ENCODE measurements around the gene APC. TPM values are rescaled to one million over a fixed set of nuclear protein-coding genes. Genes with fewer than 3 reads are reported as not detected.

Gene APC
- total and polyA plus RNA-seq, 2 donors (not counting 1 experiment from before 2014, with no cell fraction given) = 8.1 to 55.8 TPM

- peak overlapping the region; percentile 72 for H3K27ac Mint-ChIP-seq
- H3K4me1 ChIP-seq (ENCODE audit: control insufficient read depth in 2 of 2, insufficient read depth in 2 of 2, low read length in 2 of 2) = peaks cover 22 to 23% of the 10 kb centered on the region in 2 donors
- H3K4me1 Mint-ChIP-seq = peaks cover 39% of the 10 kb centered on the region
- peaks cover 13 to 26% of the 10 kb centered on the region in 2 experiments for H3K36me3 ChIP-seq (replicated peaks in 1 of 2; ENCODE audit: control extremely low read depth in 1 of 2, control insufficient read depth in 1 of 2, extremely low read depth in 1 of 2, insufficient read depth in 2 of 2, low read length in 1 of 2)
- CTCF ChIA-PET = interaction anchor here (1.0 kb wide), 1 partner anchor 52 kb away, joined by 3 read pairs; no protein-coding TSS in a partner anchor
- H3K27me3 Mint-ChIP-seq = no peaks in the 10 kb centered on the region
- no peak overlapping the region for H2AFZ ChIP-seq (ENCODE audit: insufficient read depth, low read depth, low read length, poor library complexity, severe bottlenecking)
- peak overlapping the region; percentile 68 for H3K4me3 Mint-ChIP-seq
- H3K27me3 ChIP-seq (replicated peaks in 1 of 4; ENCODE audit: control extremely low read depth in 1 of 4, control insufficient read depth in 3 of 4, insufficient read depth in 4 of 4, low read length in 3 of 4) = no peaks in the 10 kb centered on the region
- DNase-seq (peak; percentile 41), ATAC-seq (ENCODE audit: low read depth) (peak; percentile 88)
- no CpG with 5 or more reads among the region's 2 CpGs for WGBS (ENCODE audit: insufficient coverage)
- peaks cover 4% of the 10 kb centered on the region for H3K79me2 ChIP-seq (ENCODE audit: control insufficient read depth, insufficient read depth, low read length)
- POLR2A ChIA-PET = interaction anchor here (0.8 kb wide), 1 partner anchor 635 kb away, joined by 3 read pairs; no protein-coding TSS in a partner anchor
- no peaks in the 10 kb centered on the region for H3K9me3 ChIP-seq (ENCODE audit: control extremely low read depth in 1 of 3, control insufficient read depth in 2 of 3, insufficient read depth in 1 of 3, low read length in 2 of 3)
- no peaks in the 10 kb centered on the region for H4K20me1 ChIP-seq (ENCODE audit: control insufficient read depth, insufficient read depth, low read length, poor library complexity, severe bottlenecking)
- H3K4me3 ChIP-seq (ENCODE audit: control extremely low read depth in 1 of 5, extremely low read depth in 1 of 5, insufficient read depth in 1 of 5, low read depth in 2 of 5, low read length in 4 of 5) = peak overlapping the region in 1 of 5 experiments; percentile 29
- peak overlapping the region; percentile 69 to 74 for H3K27ac ChIP-seq (ENCODE audit: low read length in 2 of 2)
- TF ChIP-seq EZH2 (IDR thresholded peaks at IDR 0.05; ENCODE audit: borderline replicate concordance, insufficient read depth, low read depth, low read length, poor library complexity, severe bottlenecking) (no peak), CTCF (IDR thresholded peaks at IDR 0.05) (no peak)
- H3K9me3 Mint-ChIP-seq (ENCODE audit: insufficient read depth) = no peaks in the 10 kb centered on the region
- H3K9ac ChIP-seq (ENCODE audit: low read length) = peak overlapping the region; percentile 17
- peak overlapping the region; percentile 62 for H3K4me2 ChIP-seq (replicated peaks; ENCODE audit: low read depth, low read length, poor library complexity, severe bottlenecking)
- intact Hi-C loops (cut with micrococcal nuclease) = loop anchor here (2.0 to 10.0 kb wide), 2 partner anchors 49 to 127 kb away; partner anchors contain the start of gene REEP5
These were observed 58.4 kb downstream of the APC start for GRCh38 chr5:112795944-112796678.

GRCh38 chr5:112799661-112800060, 62.0 kb downstream of the APC start:
- Mint-ChIP-seq H3K4me3 (no peak overlapping the region), H3K4me1 (peaks cover 29% of the 10 kb centered on the region), H3K9me3 (ENCODE audit: insufficient read depth) (no peaks in the 10 kb centered on the region), H3K27ac (no peak overlapping the region), H3K27me3 (no peaks in the 10 kb centered on the region)
- Histone ChIP-seq H3K79me2 (ENCODE audit: control insufficient read depth, insufficient read depth, low read length) (peaks cover 2% of the 10 kb centered on the region), H3K27me3 (replicated peaks in 1 of 4; ENCODE audit: control extremely low read depth in 1 of 4, control insufficient read depth in 3 of 4, insufficient read depth in 4 of 4, low read length in 3 of 4) (no peaks in the 10 kb centered on the region), H3K4me3 (ENCODE audit: control extremely low read depth in 1 of 5, extremely low read depth in 1 of 5, insufficient read depth in 1 of 5, low read depth in 2 of 5, low read length in 4 of 5) (no peak overlapping the region), H3K27ac (ENCODE audit: low read length in 2 of 2) (no peak overlapping the region), H3K9me3 (ENCODE audit: control extremely low read depth in 1 of 3, control insufficient read depth in 2 of 3, insufficient read depth in 1 of 3, low read length in 2 of 3) (no peaks in the 10 kb centered on the region), H2AFZ (ENCODE audit: insufficient read depth, low read depth, low read length, poor library complexity, severe bottlenecking) (no peak overlapping the region), H4K20me1 (ENCODE audit: control insufficient read depth, insufficient read depth, low read length, poor library complexity, severe bottlenecking) (no peaks in the 10 kb centered on the region), H3K9ac (ENCODE audit: low read length) (no peak overlapping the region), H3K4me1 (ENCODE audit: control insufficient read depth in 2 of 2, insufficient read depth in 2 of 2, low read length in 2 of 2) (peaks cover 20 to 21% of the 10 kb centered on the region in 2 donors), H3K4me2 (replicated peaks; ENCODE audit: low read depth, low read length, poor library complexity, severe bottlenecking) (no peak overlapping the region), H3K36me3 (replicated peaks in 1 of 2; ENCODE audit: control extremely low read depth in 1 of 2, control insufficient read depth in 1 of 2, extremely low read depth in 1 of 2, insufficient read depth in 2 of 2, low read length in 1 of 2) (peaks cover 11 to 19% of the 10 kb centered on the region in 2 experiments)
- intact Hi-C loops (cut with micrococcal nuclease) = loop anchor here (10.0 kb wide), 1 partner anchor 45 kb away; no protein-coding TSS in a partner anchor
- no peak for DNase-seq
- no peak for ATAC-seq (ENCODE audit: low read depth)
- ChIA-PET CTCF (no interaction called here), POLR2A (interaction anchor here (0.7 kb wide), 1 partner anchor 33 kb away, joined by 4 read pairs; no protein-coding TSS in a partner anchor)
- TF ChIP-seq CTCF (IDR thresholded peaks at IDR 0.05) (no peak), EZH2 (IDR thresholded peaks at IDR 0.05; ENCODE audit: borderline replicate concordance, insufficient read depth, low read depth, low read length, poor library complexity, severe bottlenecking) (no peak)
- WGBS (ENCODE audit: insufficient coverage) = 92% methylated on average over 3 of the region's 3 CpGs

Measured in B cell (primary cell).